Panc1 (cell line): ENCODE results near the gene GAR1. TPM values are rescaled to one million over a fixed set of nuclear protein-coding genes. Genes with fewer than 3 reads are reported as not detected.

Experiments
- ATAC-seq: fragments of 200-7000 bp; cut with Tn5 transposase; 2 replicates; pipeline ENCODE4 v1.9.1; 2020; ENCODE audit warnings: mild to moderate bottlenecking, moderate library complexity
- BruUV-seq: library from RNA; stranded (reverse); fragments of 400-500 nt; replicated peaks from 2 replicates; lab custom pipeline; 2021; lab: Mats Ljungman, UMichigan
- CTCF ChIA-PET: fragments of 300-600 bp; sonication (Branson Sonifier 250); formaldehyde crosslinking; loops from one replicate; lab custom pipeline; 2022; ENCODE audit warnings: antibody characterized with exemption; lab: Charles Lee
- POLR2A ChIA-PET: fragments of 300-600 bp; sonication (Branson Sonifier 250); formaldehyde crosslinking; loops from one replicate; lab custom pipeline; 2022; ENCODE audit warnings: antibody characterized with exemption; lab: Charles Lee
- DNase-seq: peaks from one replicate; pipeline ENCODE4 v3.0.0-alpha.2; 2010; ENCODE audit warnings: low read depth, low spot score
- H3K27ac ChIP-seq: 2 replicates; pipeline ENCODE4 v1.5.1; 2011; ENCODE audit warnings: mild to moderate bottlenecking, low read length, inconsistent platforms
- H3K27me3 ChIP-seq: fragments of 200-500 bp; sonication (Bioruptor generic); 2 replicates; pipeline ENCODE4 v1.6.0; 2014; ENCODE audit warnings: low read length, inconsistent platforms; ENCODE audit not compliant: control insufficient read depth, insufficient read depth
- H3K36me3 ChIP-seq: fragments of 200-500 bp; sonication (Bioruptor generic); 2 replicates; pipeline ENCODE4 v1.5.1; 2014; ENCODE audit warnings: inconsistent platforms, mild to moderate bottlenecking, low read length, moderate library complexity; ENCODE audit not compliant: control insufficient read depth, insufficient read depth
- H3K4me1 ChIP-seq: 2 replicates; pipeline ENCODE4 v1.5.1; 2011; ENCODE audit warnings: inconsistent platforms, mild to moderate bottlenecking, low read length, moderate library complexity; ENCODE audit not compliant: control insufficient read depth, insufficient read depth
- H3K4me3 ChIP-seq, 2 experiments: 2 replicates each; pipeline ENCODE4 v1.5.1; 2011 to 2012; ENCODE audit warnings: low read depth in 2 of 2, low read length in 2 of 2, mild to moderate bottlenecking in 2 of 2, inconsistent platforms in 1 of 2, moderate library complexity in 1 of 2
- H3K9me3 ChIP-seq: fragments of 200-500 bp; sonication (Bioruptor generic); 2 replicates; pipeline ENCODE4 v1.5.1; 2014; ENCODE audit warnings: low read depth, mild to moderate bottlenecking, inconsistent platforms, low read length, moderate library complexity; ENCODE audit not compliant: control insufficient read depth, insufficient read depth
- CTCF ChIP-seq: fragments of 450-650 bp; IDR thresholded peaks from 2 replicates; pipeline ENCODE4 v1.5.1; 2017; ENCODE audit warnings: mild to moderate bottlenecking
- POLR2AphosphoS5 ChIP-seq: IDR thresholded peaks from 2 replicates; pipeline ENCODE4 v1.6.1; 2012; ENCODE audit warnings: mild to moderate bottlenecking, low read depth, low read length, moderate library complexity
- SIN3A ChIP-seq: IDR thresholded peaks from 2 replicates; pipeline ENCODE4 v1.6.1; 2012; ENCODE audit warnings: low read depth, mild to moderate bottlenecking, low read length, moderate library complexity, borderline replicate concordance; ENCODE audit not compliant: insufficient read depth
- TCF7L2 ChIP-seq: IDR thresholded peaks from 2 replicates; pipeline ENCODE4 v1.6.1; 2011; ENCODE audit warnings: mild to moderate bottlenecking, low read depth, low read length, inconsistent platforms
- in situ Hi-C: cut with HindIII; loops from 2 replicates; pipeline ENCODE4 v1.10.0; 2016; ENCODE audit warnings: low sequenced_read_pairs, low pct_unique_long_range_greater_than_20kb
- intact Hi-C: fragments of 100-400 bp; cut with micrococcal nuclease; formaldehyde crosslinking; loops from one replicate; pipeline ENCODE4 v1.10.0; 2022; ENCODE audit not compliant: unreplicated experiment
- total RNA-seq: library from RNA; stranded (reverse); gene quantifications from one replicate; pipeline ENCODE4 v1.2.1, GENCODE V29; 2021; ENCODE audit not compliant: unreplicated experiment
- TF ChIP-seq, protein P1 (sequence below), 2 experiments: IDR thresholded peaks; 2 replicates each; pipeline ENCODE4 v1.6.1; 2011 to 2012; ENCODE audit warnings: low read depth in 2 of 2, control low read depth in 1 of 2, low read length in 1 of 2, mild to moderate bottlenecking in 1 of 2, moderate library complexity in 1 of 2; ENCODE audit not compliant: insufficient read depth in 1 of 2

The GAR1 gene
- total RNA-seq, 1 experiment from 2014 or later = 23.6 TPM

DNA sequence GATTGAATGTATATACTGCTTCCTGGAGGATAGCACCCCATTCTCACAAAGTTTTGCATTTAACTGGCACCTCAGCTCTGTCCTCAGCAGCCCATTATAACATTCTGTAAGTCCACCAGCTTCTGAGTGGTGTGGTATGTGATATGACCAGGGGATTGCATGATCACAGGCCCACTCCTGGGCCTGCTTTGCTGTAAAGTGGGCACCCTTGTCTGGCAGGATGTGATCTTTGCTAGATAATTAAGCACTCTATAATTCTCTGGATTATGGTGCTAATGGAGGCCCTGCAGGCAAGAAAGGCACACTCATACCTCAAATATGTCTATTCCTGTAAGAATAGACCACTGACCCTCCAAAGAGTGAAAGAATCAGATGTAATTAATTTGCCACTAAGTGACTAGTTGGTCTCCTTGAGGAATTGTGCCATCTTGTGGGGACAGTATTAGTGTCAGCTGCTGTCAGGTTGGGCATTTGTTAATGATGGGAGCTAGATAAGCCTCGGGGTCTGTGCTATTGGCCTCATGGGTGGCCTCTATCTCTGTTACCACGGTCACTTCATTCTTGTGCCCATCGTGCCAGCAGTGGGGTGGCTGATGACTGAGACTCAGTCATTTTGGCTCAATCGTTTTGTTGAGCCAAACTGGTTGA lies 11.5 kb upstream of the GAR1 start:
- POLR2A ChIA-PET = no interaction called here
- in situ Hi-C loops = no loop called here

GRCh38 chr4:109809655-109810054 lies 5.9 kb upstream of the GAR1 start:
- no peak for DNase-seq
- POLR2A ChIA-PET = no interaction called here
- H3K4me3 ChIP-seq = no peak overlapping the region

More for the DNA sequence above, 11.5 kb upstream of the GAR1 start:
- Histone ChIP-seq H3K27me3 (no peaks in the 10 kb centered on the region), H3K9me3 (no peaks in the 10 kb centered on the region), H3K27ac (no peak overlapping the region), H3K36me3 (no peaks in the 10 kb centered on the region), H3K4me1 (no peaks in the 10 kb centered on the region), H3K4me3 (no peak overlapping the region)
- ATAC-seq (peak; percentile 82), DNase-seq (no peak)
- intact Hi-C loops = loop anchor here (5.0 kb wide), 1 partner anchor 102 kb away; the partner anchor contains the start of gene CASP6
- no TSS peak for BruUV-seq
- TF ChIP-seq POLR2AphosphoS5 (no peak), CTCF (peak; percentile 58)
- CTCF ChIA-PET = no interaction called here

More at GRCh38 chr4:109809655-109810054, 5.9 kb upstream of the GAR1 start:
- no peaks in the 10 kb centered on the region for H3K4me1 ChIP-seq
- in situ Hi-C loops = no loop called here
- no peak overlapping the region for H3K27ac ChIP-seq
- CTCF ChIA-PET = no interaction called here
- H3K36me3 ChIP-seq = no peaks in the 10 kb centered on the region
- intact Hi-C loops = loop anchor here (10.0 kb wide), 1 partner anchor 385 kb away; no protein-coding TSS in a partner anchor
- TF ChIP-seq CTCF (no peak), POLR2AphosphoS5 (no peak), TCF7L2 (no peak), SIN3A (no peak)
- TF ChIP-seq, protein P1, sequence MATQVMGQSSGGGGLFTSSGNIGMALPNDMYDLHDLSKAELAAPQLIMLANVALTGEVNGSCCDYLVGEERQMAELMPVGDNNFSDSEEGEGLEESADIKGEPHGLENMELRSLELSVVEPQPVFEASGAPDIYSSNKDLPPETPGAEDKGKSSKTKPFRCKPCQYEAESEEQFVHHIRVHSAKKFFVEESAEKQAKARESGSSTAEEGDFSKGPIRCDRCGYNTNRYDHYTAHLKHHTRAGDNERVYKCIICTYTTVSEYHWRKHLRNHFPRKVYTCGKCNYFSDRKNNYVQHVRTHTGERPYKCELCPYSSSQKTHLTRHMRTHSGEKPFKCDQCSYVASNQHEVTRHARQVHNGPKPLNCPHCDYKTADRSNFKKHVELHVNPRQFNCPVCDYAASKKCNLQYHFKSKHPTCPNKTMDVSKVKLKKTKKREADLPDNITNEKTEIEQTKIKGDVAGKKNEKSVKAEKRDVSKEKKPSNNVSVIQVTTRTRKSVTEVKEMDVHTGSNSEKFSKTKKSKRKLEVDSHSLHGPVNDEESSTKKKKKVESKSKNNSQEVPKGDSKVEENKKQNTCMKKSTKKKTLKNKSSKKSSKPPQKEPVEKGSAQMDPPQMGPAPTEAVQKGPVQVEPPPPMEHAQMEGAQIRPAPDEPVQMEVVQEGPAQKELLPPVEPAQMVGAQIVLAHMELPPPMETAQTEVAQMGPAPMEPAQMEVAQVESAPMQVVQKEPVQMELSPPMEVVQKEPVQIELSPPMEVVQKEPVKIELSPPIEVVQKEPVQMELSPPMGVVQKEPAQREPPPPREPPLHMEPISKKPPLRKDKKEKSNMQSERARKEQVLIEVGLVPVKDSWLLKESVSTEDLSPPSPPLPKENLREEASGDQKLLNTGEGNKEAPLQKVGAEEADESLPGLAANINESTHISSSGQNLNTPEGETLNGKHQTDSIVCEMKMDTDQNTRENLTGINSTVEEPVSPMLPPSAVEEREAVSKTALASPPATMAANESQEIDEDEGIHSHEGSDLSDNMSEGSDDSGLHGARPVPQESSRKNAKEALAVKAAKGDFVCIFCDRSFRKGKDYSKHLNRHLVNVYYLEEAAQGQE (IDR thresholded peaks at IDR 0.05; ENCODE audit: insufficient read depth in 1 of 2, low read depth in 2 of 2, low read length in 1 of 2) = no peak
- no peaks in the 10 kb centered on the region for H3K9me3 ChIP-seq
- no TSS peak for BruUV-seq
- ATAC-seq = no peak
- no peaks in the 10 kb centered on the region for H3K27me3 ChIP-seq
